ENCODE data around the gene PDE11A.

DNA sequence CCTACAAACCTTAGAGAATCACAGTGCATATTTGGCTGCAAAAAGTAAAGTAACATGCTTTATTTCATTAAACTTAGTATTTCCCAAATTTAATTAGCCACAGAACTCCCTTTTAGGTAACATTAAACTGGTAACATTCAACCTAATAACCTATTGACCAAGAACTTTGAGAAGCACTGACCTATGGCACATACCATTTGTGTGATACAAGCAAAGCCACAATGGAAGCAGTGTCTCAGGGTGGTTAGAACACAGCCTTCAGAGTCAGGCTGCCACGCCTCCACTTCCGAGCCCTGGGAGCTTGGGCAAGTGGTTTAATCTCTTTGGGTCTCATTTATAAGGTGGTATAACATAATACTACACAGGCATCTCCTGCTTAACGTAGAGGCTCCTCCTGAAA lies 301.4 kb downstream of the PDE11A start:
- TF ChIP-seq ZNF34 (CRISPR knock-in tag; IDR thresholded peaks at IDR 0.05; ENCODE audit: borderline replicate concordance) (no peak), TCF12 (IDR thresholded peaks at IDR 0.05) (no peak), TCF12 (CRISPR knock-in tag; IDR thresholded peaks at IDR 0.05) (no peak), RAD21 (CRISPR knock-in tag; IDR thresholded peaks at IDR 0.05) (no peak), POLR2AphosphoS5 (IDR thresholded peaks at IDR 0.05; ENCODE audit: low read depth, low read length) (no peak)
